Activated naive CD4-positive, alpha-beta T cell treated with anti-CD3 and anti-CD28 coated beads, Interleukin-2, amount 10 ng/mL, durations not matched to agents 5 hours and 36 hours (primary cell): Measurements from ENCODE around the gene TOX4. TPM values are rescaled to one million over a fixed set of nuclear protein-coding genes. Genes with fewer than 3 reads are reported as not detected.

ENCODE experiments used
- total RNA-seq, 2 experiments: library from RNA; stranded (reverse); gene quantifications; one replicate each; pipeline ENCODE4 v1.2.3, GENCODE V29; 2021

Gene TOX4
- total RNA-seq: 10 to 100 TPM; 81.5 to 91.0 TPM

DNA sequence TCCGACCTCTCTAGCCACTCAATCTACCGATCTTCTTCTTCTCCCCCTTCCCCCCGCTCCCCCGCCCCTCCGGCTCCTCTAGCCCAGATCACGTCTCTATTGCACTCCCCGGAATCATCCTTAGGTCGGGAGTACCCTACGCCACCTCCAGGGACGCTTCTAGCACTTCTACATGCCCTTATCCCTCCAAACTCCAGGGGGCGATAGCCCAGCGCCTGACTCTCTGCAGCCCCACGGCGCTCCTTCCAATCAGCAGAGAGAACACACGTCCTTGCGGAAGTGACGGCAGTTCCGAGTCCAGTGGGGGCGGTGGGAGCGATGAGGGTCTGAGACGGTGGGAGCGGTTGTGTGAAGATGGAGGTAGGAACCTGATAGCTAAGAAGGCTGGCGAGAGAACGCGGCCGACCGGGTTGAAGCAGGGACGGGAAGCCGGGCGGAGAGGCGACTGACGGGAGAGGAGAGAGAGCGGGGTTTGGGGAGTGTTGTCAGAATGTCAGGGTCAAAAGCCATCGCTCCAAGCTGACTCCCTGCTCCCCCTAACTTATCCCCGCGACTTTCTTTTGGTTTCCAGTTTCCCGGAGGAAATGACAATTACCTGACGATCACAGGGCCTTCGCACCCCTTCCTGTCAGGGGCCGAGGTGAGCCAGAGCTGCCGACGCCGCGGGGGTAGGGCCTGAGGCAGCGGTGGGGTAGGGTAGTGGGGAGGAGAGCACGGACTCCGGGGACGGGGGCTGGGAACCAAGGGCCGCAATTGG is at the start of gene TOX4, which contains the start of gene RAB2B:
TOX4 (plus strand) TSS at position 271 of the 757 bp plus-strand sequence; CDS start at position 355, 84 bp downstream.
RAB2B (minus strand) TSS at position 35 of the 757 bp plus-strand sequence. CDS start 87 bp downstream, outside the sequence.

GRCh38 chr14:21455912-21456667 is 20.9 kb upstream of the TOX4 start, which contains the start of gene CHD8:
Gene CHD8 (minus strand): TSS chr14:21456123. CDS start chr14:21431643, 24,480 bp downstream.

DNA sequence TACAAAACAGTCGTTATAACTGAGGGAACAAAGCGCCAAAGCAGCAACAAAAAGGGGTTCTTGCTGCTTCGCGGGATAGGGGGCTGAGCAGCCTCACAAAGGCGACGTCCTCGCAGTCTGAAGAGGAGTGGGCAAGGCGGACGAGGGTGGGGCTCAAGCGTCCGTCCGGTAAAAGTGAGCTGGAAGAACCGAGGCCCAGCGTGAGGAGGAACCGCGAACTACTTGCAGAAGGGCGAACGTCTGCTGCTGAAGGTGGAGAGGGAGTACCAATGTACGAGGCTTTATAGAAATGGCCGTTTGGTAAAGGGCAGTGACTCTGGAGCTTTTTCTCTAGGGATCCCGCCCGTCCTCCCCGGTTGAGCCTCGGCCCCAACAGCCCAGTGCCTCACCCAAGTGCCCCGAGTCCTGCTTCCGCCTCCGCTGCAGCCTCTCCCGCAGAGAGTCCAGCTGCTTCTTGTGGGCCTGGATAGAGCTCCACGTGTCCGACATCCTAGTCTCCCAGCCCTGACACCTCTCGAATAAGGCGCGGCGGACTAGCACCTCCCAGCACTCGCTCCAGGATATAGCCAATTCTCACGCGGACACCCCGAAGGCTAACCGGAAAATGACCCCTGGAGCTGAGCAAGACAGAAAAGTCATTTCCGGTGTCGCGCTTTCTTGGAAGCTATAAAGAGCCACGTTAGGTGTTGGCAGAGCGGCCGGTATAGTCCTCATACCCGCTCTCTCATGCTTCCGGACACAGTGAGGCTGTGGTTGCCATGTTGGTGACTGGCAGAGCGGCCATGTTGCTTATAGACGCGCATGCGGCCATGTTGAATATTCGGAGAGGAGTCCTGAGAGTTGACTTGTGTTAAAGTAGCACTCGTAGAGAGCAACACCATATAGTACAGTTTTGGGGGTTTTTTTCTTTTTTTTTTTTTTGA is 34.0 kb downstream of the TOX4 start, which contains the start of gene METTL3:
METTL3 (minus strand) TSS at position 606 of the 923 bp plus-strand sequence; CDS start at position 489, 117 bp downstream.

GRCh38 chr14:21525962-21526671 is 49.1 kb downstream of the TOX4 start, which contains the start of gene SALL2:
Gene SALL2 (minus strand): TSS chr14:21526346. CDS start chr14:21526127, 219 bp downstream.

Other genes starting within 250 kb of the TOX4 start
- 100 to 1,000 TPM; 543 to 544 TPM for gene HNRNPC, start 207.8 kb upstream of the TOX4 start, total RNA-seq
- gene RPGRIP1, start 197.1 kb upstream of the TOX4 start, total RNA-seq: not detected
- 100 to 1,000 TPM; 105 TPM for gene SUPT16H, start 93.2 kb upstream of the TOX4 start, total RNA-seq
- 100 to 1,000 TPM; 112 to 116 TPM for gene CHD8, start 21.1 kb upstream of the TOX4 start, total RNA-seq
- gene RAB2B, start 236 bp upstream of the TOX4 start, total RNA-seq: 10 to 100 TPM; 23.1 to 27.3 TPM
- gene METTL3, start 34.1 kb downstream of the TOX4 start, total RNA-seq: 10 to 100 TPM; 74.7 to 77.7 TPM
- 1 to 10 TPM; 3.1 to 3.7 TPM for gene SALL2, start 49.2 kb downstream of the TOX4 start, total RNA-seq
- gene OR10G3, start 102.9 kb downstream of the TOX4 start, total RNA-seq: not detected
- not detected for gene OR10G2, start 157.7 kb downstream of the TOX4 start, total RNA-seq
- not detected for gene OR4E2, start 176.6 kb downstream of the TOX4 start, total RNA-seq
- gene OR4E1, start 196.6 kb downstream of the TOX4 start, total RNA-seq: under 1 TPM in 1 of 2 experiments, not detected in 1; 0.08 TPM